T follicular helper cell (primary cell): ENCODE measurements around the gene MUC4.
"Not testable (repeated sequence)": the region's sequence is repeated elsewhere in the genome, so short reads cannot be mapped to it uniquely, and the experiment has no call there.

ENCODE experiments used
- DNase-seq: peaks from one replicate; pipeline ENCODE4 v3.0.0-alpha.2; 2020; ENCODE audit warnings: low read depth

MUC4 gene

GRCh38 chr3:195717852-195718476, 93.8 kb downstream of the MUC4 start:
- no peak for DNase-seq

GRCh38 chr3:195717416-195717815, 94.3 kb downstream of the MUC4 start:
- no peak for DNase-seq

GRCh38 chr3:195715583-195716266, 96.0 kb downstream of the MUC4 start:
- no peak for DNase-seq

GRCh38 chr3:195715134-195715533, 96.6 kb downstream of the MUC4 start:
- DNase-seq = no peak

- no peak for DNase-seq
Observed at GRCh38 chr3:195714380-195715011, 97.2 kb downstream of the MUC4 start.

GRCh38 chr3:195713150-195713549, 98.6 kb downstream of the MUC4 start:
- not testable (repeated sequence) for DNase-seq

GRCh38 chr3:195712535-195712910, 99.2 kb downstream of the MUC4 start:
- DNase-seq = not testable (repeated sequence)

- no peak for DNase-seq
Observed at GRCh38 chr3:195711813-195712534, 99.8 kb downstream of the MUC4 start.

GRCh38 chr3:195711091-195711812, 100.5 kb downstream of the MUC4 start:
- not testable (repeated sequence) for DNase-seq

GRCh38 chr3:195710126-195710905, 101.4 kb downstream of the MUC4 start:
- not testable (repeated sequence) for DNase-seq

GRCh38 chr3:195709676-195710085, 102.0 kb downstream of the MUC4 start:
- no peak for DNase-seq

- DNase-seq = no peak
Observed at GRCh38 chr3:195708626-195709481, 102.9 kb downstream of the MUC4 start.

- no peak for DNase-seq
Observed at GRCh38 chr3:195708061-195708460, 103.7 kb downstream of the MUC4 start.

- DNase-seq = no peak
Observed at GRCh38 chr3:195705081-195705991, 106.4 kb downstream of the MUC4 start.

- DNase-seq = no peak
Observed at GRCh38 chr3:195704433-195704999, 107.2 kb downstream of the MUC4 start.

- no peak for DNase-seq
Observed at GRCh38 chr3:195703776-195704175, 108.0 kb downstream of the MUC4 start.

GRCh38 chr3:195701042-195701915, 110.5 kb downstream of the MUC4 start:
- no peak for DNase-seq

GRCh38 chr3:195700319-195700718, 111.4 kb downstream of the MUC4 start:
- no peak for DNase-seq
